GM23248 (cell line): ENCODE results near the gene KNSTRN.

Experiments used
- EZH2 ChIP-seq: fragments of 200-600 bp; sonication (generic); IDR thresholded peaks from 2 replicates; pipeline ENCODE4 v1.6.1; 2018; ENCODE audit warnings: antibody characterized with exemption, mild to moderate bottlenecking; ENCODE audit not compliant: insufficient read depth, poor library complexity, severe bottlenecking
- EZH2phosphoT487 ChIP-seq: fragments of 200-600 bp; sonication (generic); IDR thresholded peaks from 2 replicates; pipeline ENCODE4 v1.6.1; 2018; ENCODE audit warnings: antibody characterized with exemption, moderate library complexity, mild to moderate bottlenecking, low read depth; ENCODE audit not compliant: insufficient read depth

DNA sequence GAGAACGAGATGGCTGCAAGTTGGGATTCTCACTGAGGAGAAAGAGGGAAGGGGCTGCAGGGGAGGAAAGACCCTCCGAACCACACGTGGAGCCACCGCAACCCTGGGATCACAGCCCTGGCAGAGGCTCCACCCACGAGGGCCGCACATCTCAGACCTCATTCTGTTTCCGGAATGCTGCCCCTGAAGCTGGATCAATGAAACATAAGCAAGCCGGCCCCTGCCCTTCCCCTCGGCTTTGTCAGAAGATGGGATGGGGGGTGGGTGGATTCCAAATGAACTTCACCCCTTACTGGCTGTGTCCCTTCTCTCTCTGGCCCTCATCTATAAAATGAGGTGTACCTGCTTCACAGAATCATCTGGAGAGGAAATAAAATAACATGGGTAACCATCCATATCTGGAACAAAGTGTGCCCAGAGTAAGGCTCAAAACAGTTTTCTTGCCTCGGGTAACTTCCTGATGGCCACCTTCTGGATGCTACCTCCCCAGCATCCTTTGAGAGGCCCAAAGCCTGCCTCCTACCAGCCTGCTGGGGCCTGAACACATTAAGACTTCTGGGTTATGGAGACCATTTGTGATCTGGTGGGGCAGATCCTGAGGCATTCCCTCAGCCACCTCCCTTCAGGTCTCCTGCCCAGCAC, 37.2 kb upstream of the KNSTRN start:
- no peak for TF ChIP-seq EZH2phosphoT487
- no peak for TF ChIP-seq EZH2
